ENCODE measurements around the gene SAA2.
"Not testable (repeated sequence)": the region's sequence is repeated elsewhere in the genome, so short reads cannot be mapped to it uniquely, and the experiment has no call there.

SAA2 gene

GRCh38 chr11:18204771-18205170, 43.7 kb downstream of the SAA2 start:
- Histone ChIP-seq H3K4me1 (ENCODE audit: insufficient read depth, poor library complexity, severe bottlenecking) (no peaks in the 10 kb centered on the region), H3K9me3 (ENCODE audit: severe bottlenecking) (no peaks in the 10 kb centered on the region), H3K4me3 (ENCODE audit: severe bottlenecking) (no peak overlapping the region), H3K27ac (ENCODE audit: poor library complexity, severe bottlenecking) (no peak overlapping the region), H3K27me3 (ENCODE audit: insufficient read depth, poor library complexity, severe bottlenecking) (no peaks in the 10 kb centered on the region), H3K36me3 (ENCODE audit: low read depth) (no peaks in the 10 kb centered on the region)
- TF ChIP-seq CTCF (IDR thresholded peaks at IDR 0.05; ENCODE audit: poor library complexity, severe bottlenecking) = no peak
- ATAC-seq (ENCODE audit: low read depth) (no peak), DNase-seq (ENCODE audit: low spot score) (no peak)

GRCh38 chr11:18204220-18204619, 44.2 kb downstream of the SAA2 start:
- DNase-seq (ENCODE audit: low spot score) (no peak), ATAC-seq (ENCODE audit: low read depth) (no peak)
- Histone ChIP-seq H3K36me3 (ENCODE audit: low read depth) (no peaks in the 10 kb centered on the region), H3K27me3 (ENCODE audit: insufficient read depth, poor library complexity, severe bottlenecking) (no peaks in the 10 kb centered on the region), H3K9me3 (ENCODE audit: severe bottlenecking) (no peaks in the 10 kb centered on the region), H3K4me3 (ENCODE audit: severe bottlenecking) (no peak overlapping the region), H3K4me1 (ENCODE audit: insufficient read depth, poor library complexity, severe bottlenecking) (no peaks in the 10 kb centered on the region), H3K27ac (ENCODE audit: poor library complexity, severe bottlenecking) (no peak overlapping the region)
- no peak for TF ChIP-seq CTCF (IDR thresholded peaks at IDR 0.05; ENCODE audit: poor library complexity, severe bottlenecking)

GRCh38 chr11:18203723-18204122, 44.7 kb downstream of the SAA2 start:
- ATAC-seq (ENCODE audit: low read depth) (peak; percentile 64; the same call in 2 of the 3 replicates), DNase-seq (ENCODE audit: low spot score) (no peak)
- Histone ChIP-seq H3K27me3 (ENCODE audit: insufficient read depth, poor library complexity, severe bottlenecking) (no peaks in the 10 kb centered on the region), H3K36me3 (ENCODE audit: low read depth) (no peaks in the 10 kb centered on the region), H3K4me3 (ENCODE audit: severe bottlenecking) (no peak overlapping the region), H3K9me3 (ENCODE audit: severe bottlenecking) (no peaks in the 10 kb centered on the region), H3K27ac (ENCODE audit: poor library complexity, severe bottlenecking) (no peak overlapping the region), H3K4me1 (ENCODE audit: insufficient read depth, poor library complexity, severe bottlenecking) (no peaks in the 10 kb centered on the region)
- peak; percentile 40 for TF ChIP-seq CTCF (IDR thresholded peaks at IDR 0.05; ENCODE audit: poor library complexity, severe bottlenecking)

GRCh38 chr11:18197738-18198137, 50.7 kb downstream of the SAA2 start:
- H3K36me3 ChIP-seq (ENCODE audit: low read depth); H3K4me1 ChIP-seq (ENCODE audit: insufficient read depth, poor library complexity, severe bottlenecking); ATAC-seq (ENCODE audit: low read depth); H3K27me3 ChIP-seq (ENCODE audit: insufficient read depth, poor library complexity, severe bottlenecking); H3K9me3 ChIP-seq (ENCODE audit: severe bottlenecking); DNase-seq (ENCODE audit: low spot score); H3K4me3 ChIP-seq (ENCODE audit: severe bottlenecking); H3K27ac ChIP-seq (ENCODE audit: poor library complexity, severe bottlenecking): not testable (repeated sequence)

- Histone ChIP-seq H3K9me3 (ENCODE audit: severe bottlenecking) (no peaks in the 10 kb centered on the region), H3K4me1 (ENCODE audit: insufficient read depth, poor library complexity, severe bottlenecking) (no peaks in the 10 kb centered on the region), H3K27me3 (ENCODE audit: insufficient read depth, poor library complexity, severe bottlenecking) (no peaks in the 10 kb centered on the region), H3K4me3 (ENCODE audit: severe bottlenecking) (no peak overlapping the region), H3K27ac (ENCODE audit: poor library complexity, severe bottlenecking) (no peak overlapping the region), H3K36me3 (ENCODE audit: low read depth) (no peaks in the 10 kb centered on the region)
- no peak for TF ChIP-seq CTCF (IDR thresholded peaks at IDR 0.05; ENCODE audit: poor library complexity, severe bottlenecking)
- ATAC-seq (ENCODE audit: low read depth) (no peak), DNase-seq (ENCODE audit: low spot score) (no peak)
Observed at GRCh38 chr11:18196532-18196931, 51.9 kb downstream of the SAA2 start.

Data from RWPE2 (cell line).